GM19035 (cell line): ENCODE results near the gene CDC6.

Source experiments
- ATAC-seq: cut with Tn5 transposase; IDR thresholded peaks from one replicate; pipeline ENCODE4 v1.9.1; 2021; ENCODE audit not compliant: unreplicated experiment

The CDC6 gene

GRCh38 chr17:40287494-40288369, at the start of gene CDC6:
Gene CDC6, plus strand, starts transcription at chr17:40287879. Its CDS starts 1,542 bp downstream, at chr17:40289421.
- peak; percentile 96 for ATAC-seq

GRCh38 chr17:40241252-40241834, 46.3 kb upstream of the CDC6 start:
- no peak for ATAC-seq

- ATAC-seq, result no peak
Observed at GRCh38 chr17:40242774-40243173, 44.9 kb upstream of the CDC6 start.

- no peak for ATAC-seq
Observed at GRCh38 chr17:40243761-40244160, 43.9 kb upstream of the CDC6 start.

- ATAC-seq, result no peak
Observed at GRCh38 chr17:40244255-40244654, 43.4 kb upstream of the CDC6 start.

- no peak for ATAC-seq
Observed at GRCh38 chr17:40247926-40248495, 39.7 kb upstream of the CDC6 start.

- ATAC-seq, result no peak
Observed at GRCh38 chr17:40248507-40248906, 39.2 kb upstream of the CDC6 start.

- ATAC-seq, result no peak
Observed at GRCh38 chr17:40251576-40251975, 36.1 kb upstream of the CDC6 start.

- ATAC-seq, result no peak
Observed at GRCh38 chr17:40253565-40253964, 34.1 kb upstream of the CDC6 start.

- no peak for ATAC-seq
Observed at GRCh38 chr17:40259505-40259904, 28.2 kb upstream of the CDC6 start.

- no peak for ATAC-seq
Observed at GRCh38 chr17:40260528-40260927, 27.2 kb upstream of the CDC6 start.

GRCh38 chr17:40264458-40265185, 23.1 kb upstream of the CDC6 start:
- ATAC-seq, result no peak

- no peak for ATAC-seq
Observed at GRCh38 chr17:40265337-40265736, 22.3 kb upstream of the CDC6 start.

GRCh38 chr17:40266882-40267281, 20.8 kb upstream of the CDC6 start:
- no peak for ATAC-seq

GRCh38 chr17:40268141-40268712, 19.5 kb upstream of the CDC6 start:
- ATAC-seq, result no peak

GRCh38 chr17:40278414-40278813, 9.3 kb upstream of the CDC6 start:
- no peak for ATAC-seq

GRCh38 chr17:40279402-40279801, 8.3 kb upstream of the CDC6 start:
- no peak for ATAC-seq

- ATAC-seq, result no peak
Observed at GRCh38 chr17:40281663-40282062, 6.0 kb upstream of the CDC6 start.

GRCh38 chr17:40283662-40284061, 4.0 kb upstream of the CDC6 start:
- no peak for ATAC-seq

- ATAC-seq, result no peak
Observed at GRCh38 chr17:40284085-40284713, 3.5 kb upstream of the CDC6 start.

GRCh38 chr17:40286473-40286872, 1.2 kb upstream of the CDC6 start:
- no peak for ATAC-seq
